Activated CD4-positive, CD25-positive, alpha-beta regulatory T cell treated with anti-CD3 and anti-CD28 coated beads, Interleukin-2, amount 50 U/mL, for 16 hours (primary cell): ENCODE results near the gene UBA7.

Experiments
- DNase-seq: peaks from one replicate; pipeline ENCODE4 v3.0.0-alpha.2; 2020; ENCODE audit warnings: low read depth, low spot score

The UBA7 gene

GRCh38 chr3:49805897-49806701 lies 7.7 kb downstream of the UBA7 start:
- DNase-seq: no peak

- DNase-seq: no peak
Measured at GRCh38 chr3:49805367-49805782, 8.4 kb downstream of the UBA7 start.

GRCh38 chr3:49804141-49805041 lies 9.4 kb downstream of the UBA7 start:
- DNase-seq: no peak

- no peak for DNase-seq
Measured at GRCh38 chr3:49803465-49804140, 10.2 kb downstream of the UBA7 start.

- DNase-seq: peak; percentile 75
Measured at GRCh38 chr3:49802719-49803464, 10.9 kb downstream of the UBA7 start, which contains the start of gene INKA1. TSS of gene INKA1 (plus strand) at chr3:49803261. CDS start at chr3:49803393, 132 bp downstream.

GRCh38 chr3:49801160-49801559 lies 12.6 kb downstream of the UBA7 start:
- no peak for DNase-seq

- DNase-seq: no peak
Measured at GRCh38 chr3:49799761-49800160, 14.0 kb downstream of the UBA7 start, which contains the start of gene CDHR4. TSS of gene CDHR4 (minus strand) at chr3:49799873. CDS start at chr3:49799812, 61 bp downstream.

- no peak for DNase-seq
Measured at GRCh38 chr3:49799105-49799504, 14.6 kb downstream of the UBA7 start.

- no peak for DNase-seq
Measured at GRCh38 chr3:49794926-49795905, 18.5 kb downstream of the UBA7 start.

GRCh38 chr3:49794431-49794830 lies 19.3 kb downstream of the UBA7 start:
- no peak for DNase-seq

- no peak for DNase-seq
Measured at GRCh38 chr3:49793486-49794085, 20.2 kb downstream of the UBA7 start.

GRCh38 chr3:49792371-49793150 lies 21.2 kb downstream of the UBA7 start:
- DNase-seq: no peak

GRCh38 chr3:49791571-49791970 lies 22.2 kb downstream of the UBA7 start:
- DNase-seq: no peak

GRCh38 chr3:49790626-49791411 lies 22.9 kb downstream of the UBA7 start:
- DNase-seq: no peak

- DNase-seq: no peak
Measured at GRCh38 chr3:49788056-49788455, 25.7 kb downstream of the UBA7 start.

- DNase-seq: no peak
Measured at GRCh38 chr3:49787536-49787935, 26.2 kb downstream of the UBA7 start.

- DNase-seq: no peak
Measured at GRCh38 chr3:49787182-49787464, 26.6 kb downstream of the UBA7 start.
